OCI-LY7 (cell line): ENCODE results near the gene TMEM97. TPM values are rescaled to one million over a fixed set of nuclear protein-coding genes. Genes with fewer than 3 reads are reported as not detected.

Experiments used
- BruUV-seq: library from RNA; stranded (reverse); fragments of 400-500 nt; replicated peaks from 2 replicates; lab custom pipeline; 2021; lab: Mats Ljungman, UMichigan
- CTCF ChIA-PET: fragments of 300-600 bp; sonication (Branson Sonifier 250); formaldehyde crosslinking; loops from one replicate; lab custom pipeline; 2022; ENCODE audit warnings: antibody characterized with exemption; ENCODE audit not compliant: unreplicated experiment; lab: Charles Lee
- POLR2A ChIA-PET: fragments of 300-600 bp; sonication (Branson Sonifier 250); formaldehyde crosslinking; loops from one replicate; lab custom pipeline; 2022; ENCODE audit warnings: antibody characterized with exemption; lab: Charles Lee
- DNase-seq: peaks from one replicate; pipeline ENCODE4 v3.0.0-alpha.2; 2015; ENCODE audit warnings: low spot score
- H2AFZ ChIP-seq: fragments of 200-600 bp; sonication (generic), shearing (Covaris generic); 2 replicates; pipeline ENCODE4 v1.6.1; 2014; ENCODE audit warnings: mild to moderate bottlenecking, antibody characterized with exemption, low read length, moderate library complexity
- H3K27ac ChIP-seq: fragments of 200-600 bp; sonication (generic); 2 replicates; pipeline ENCODE4 v1.5.1; 2014; ENCODE audit warnings: mixed run types, low read depth, mild to moderate bottlenecking, moderate library complexity, low read length, inconsistent platforms; ENCODE audit not compliant: poor library complexity, severe bottlenecking
- H3K36me3 ChIP-seq: fragments of 200-600 bp; sonication (generic); 2 replicates; pipeline ENCODE4 v1.6.1; 2014; ENCODE audit warnings: mild to moderate bottlenecking, antibody characterized with exemption, low read length, moderate library complexity, mixed read lengths; ENCODE audit not compliant: insufficient read depth
- H3K4me1 ChIP-seq: fragments of 200-600 bp; sonication (generic); 2 replicates; pipeline ENCODE4 v1.5.1; 2014; ENCODE audit warnings: mild to moderate bottlenecking, low read length; ENCODE audit not compliant: insufficient read depth, poor library complexity, severe bottlenecking
- H3K4me2 ChIP-seq: fragments of 200-600 bp; sonication (generic); 2 replicates; pipeline ENCODE4 v1.6.1; 2014; ENCODE audit warnings: mild to moderate bottlenecking, low read length
- H3K4me3 ChIP-seq: fragments of 200-600 bp; sonication (generic); 2 replicates; pipeline ENCODE4 v1.5.1; 2014; ENCODE audit warnings: mild to moderate bottlenecking, low read depth, low read length; ENCODE audit not compliant: poor library complexity, severe bottlenecking
- H3K79me2 ChIP-seq: fragments of 200-600 bp; sonication (generic); 2 replicates; pipeline ENCODE4 v1.6.1; 2016; ENCODE audit warnings: low read depth, mild to moderate bottlenecking, low read length, moderate library complexity, mixed read lengths; ENCODE audit not compliant: insufficient read depth
- H3K9me2 ChIP-seq: fragments of 200-600 bp; sonication (generic); 2 replicates; pipeline ENCODE4 v1.6.1; 2016; ENCODE audit warnings: mild to moderate bottlenecking, low read length, mixed read lengths; ENCODE audit not compliant: insufficient read depth
- H3K9me3 ChIP-seq: fragments of 200-600 bp; sonication (generic); 2 replicates; pipeline ENCODE4 v1.6.1; 2014; ENCODE audit warnings: mild to moderate bottlenecking, mixed run types, low read length, mixed read lengths
- H4K20me1 ChIP-seq: fragments of 200-600 bp; sonication (generic); 2 replicates; pipeline ENCODE4 v1.6.1; 2014; ENCODE audit warnings: mild to moderate bottlenecking, antibody characterized with exemption, low read length, moderate library complexity, mixed read lengths; ENCODE audit not compliant: insufficient read depth
- CTCF ChIP-seq: fragments of 200-600 bp; sonication (generic); conservative IDR thresholded peaks from 2 replicates; pipeline ENCODE4 v1.5.1; 2014; ENCODE audit warnings: mild to moderate bottlenecking, antibody characterized with exemption, low read length, moderate library complexity, mixed read lengths
- EZH2phosphoT487 ChIP-seq: fragments of 200-600 bp; sonication (generic); IDR thresholded peaks from 2 replicates; pipeline ENCODE4 v1.6.1; 2018; ENCODE audit warnings: low read depth, borderline replicate concordance, mild to moderate bottlenecking, mixed run types, antibody characterized with exemption, low read length, moderate library complexity, mixed read lengths
- intact Hi-C: fragments of 100-400 bp; cut with micrococcal nuclease; formaldehyde crosslinking; loops from one replicate; pipeline ENCODE4 v1.10.0; 2022; ENCODE audit not compliant: unreplicated experiment
- microRNA-seq: library from miRNA; unstranded; fragments of <30 nt; microRNA quantifications from one replicate; pipeline ENCODE4 v1.2.0, GENCODE V29; 2022; ENCODE audit warnings: borderline replicate concordance
- total RNA-seq, 2 experiments: library from RNA; depleted of rRNA in 1 of 2; stranded (reverse); fragments of >200 nt in 1 of 2; shearing (Covaris generic) in 1 of 2; gene quantifications; 2 replicates each; pipeline ENCODE4 v1.2.3, GENCODE V29; 2014 to 2022

Gene TMEM97
- total RNA-seq, 2 experiments from 2014 or later = 65.7 to 69.6 TPM

- peak overlapping the region; percentile 80 for H3K4me3 ChIP-seq
Measured at GRCh38 chr17:28372945-28373274, 53.9 kb downstream of the TMEM97 start.

More at GRCh38 chr17:28372945-28373274, 53.9 kb downstream of the TMEM97 start:
- TF ChIP-seq EZH2phosphoT487 (no peak), CTCF (no peak)
- no TSS peak for BruUV-seq
- ChIA-PET CTCF (no interaction called here), POLR2A (no interaction called here)
- DNase-seq = no peak
- H3K9me2 ChIP-seq = no peaks in the 10 kb centered on the region
- no peaks in the 10 kb centered on the region for H4K20me1 ChIP-seq
- no peaks in the 10 kb centered on the region for H3K36me3 ChIP-seq
- intact Hi-C loops = no loop called here
- H3K4me2 ChIP-seq = peak overlapping the region; percentile 91
- no peaks in the 10 kb centered on the region for H3K79me2 ChIP-seq
- H3K27ac ChIP-seq = no peak overlapping the region
- peaks cover 20% of the 10 kb centered on the region for H3K4me1 ChIP-seq
- no peak overlapping the region for H2AFZ ChIP-seq
- no peaks in the 10 kb centered on the region for H3K9me3 ChIP-seq

Small RNAs within 50 kb of the gene (microRNA-seq; reads per million reads assigned to microRNA genes)
- 6.1 reads per million for gene MIR4723

Other genes starting within 250 kb of the TMEM97 start
- gene IFT20, start 16.3 kb downstream of the TMEM97 start, total RNA-seq (2014; rRNA removed; shearing (Covaris generic)) = 16.3 and 32.9 TPM in 2 replicates
- 23.8 and 23.9 TPM in 2 replicates for gene IFT20, start 16.3 kb downstream of the TMEM97 start, total RNA-seq (2022)
- 9.3 and 15.5 TPM in 2 replicates for gene TNFAIP1, start 16.6 kb downstream of the TMEM97 start, total RNA-seq (2014; rRNA removed; shearing (Covaris generic))
- gene TNFAIP1, start 16.6 kb downstream of the TMEM97 start, total RNA-seq (2022) = 10.6 and 14.7 TPM in 2 replicates
- gene POLDIP2, start 38.3 kb downstream of the TMEM97 start, total RNA-seq (2014; rRNA removed; shearing (Covaris generic)) = 82.2 and 88.8 TPM in 2 replicates
- gene POLDIP2, start 38.3 kb downstream of the TMEM97 start, total RNA-seq (2022) = 85.0 and 89.2 TPM in 2 replicates
- gene SEBOX, start 46.0 kb downstream of the TMEM97 start, total RNA-seq (2014; rRNA removed; shearing (Covaris generic)) = not detected in 2 replicates
- gene SEBOX, start 46.0 kb downstream of the TMEM97 start, total RNA-seq (2022) = not detected in 2 replicates
- gene VTN, start 51.1 kb downstream of the TMEM97 start, total RNA-seq (2014; rRNA removed; shearing (Covaris generic)) = not detected in 2 replicates
- gene VTN, start 51.1 kb downstream of the TMEM97 start, total RNA-seq (2022) = 0.40 TPM in 1 of 2 replicates, not detected in the other
- gene SARM1, start 52.5 kb downstream of the TMEM97 start, total RNA-seq (2014; rRNA removed; shearing (Covaris generic)) = 4.7 and 7.5 TPM in 2 replicates
- 21.3 and 21.7 TPM in 2 replicates for gene SARM1, start 52.5 kb downstream of the TMEM97 start, total RNA-seq (2022)
- gene SLC46A1, start 87.0 kb downstream of the TMEM97 start, total RNA-seq (2014; rRNA removed; shearing (Covaris generic)) = 0.85 and 1.5 TPM in 2 replicates
- gene SLC46A1, start 87.0 kb downstream of the TMEM97 start, total RNA-seq (2022) = 1.2 and 2.2 TPM in 2 replicates
- not detected in 2 replicates for gene SLC13A2, start 154.4 kb downstream of the TMEM97 start, total RNA-seq (2014; rRNA removed; shearing (Covaris generic))
- not detected in 2 replicates for gene SLC13A2, start 154.4 kb downstream of the TMEM97 start, total RNA-seq (2022)
- not detected in 2 replicates for gene FOXN1, start 187.1 kb downstream of the TMEM97 start, total RNA-seq (2014; rRNA removed; shearing (Covaris generic))
- gene FOXN1, start 187.1 kb downstream of the TMEM97 start, total RNA-seq (2022) = not detected in 2 replicates
- 10.5 and 14.2 TPM in 2 replicates for gene UNC119, start 233.4 kb downstream of the TMEM97 start, total RNA-seq (2014; rRNA removed; shearing (Covaris generic))
- gene UNC119, start 233.4 kb downstream of the TMEM97 start, total RNA-seq (2022) = 8.4 and 14.9 TPM in 2 replicates